H1 (cell line): Measurements from ENCODE around the gene SGPP2. TPM values are rescaled to one million over a fixed set of nuclear protein-coding genes. Genes with fewer than 3 reads are reported as not detected.

ENCODE experiments used
- BACH1 ChIP-seq: IDR thresholded peaks from 2 replicates; pipeline ENCODE4 v1.6.1; 2012; ENCODE audit warnings: low read length, improper control_type of control experiment
- EP300 ChIP-seq, 2 experiments: IDR thresholded peaks; 1 replicate in 1 of 2; 2 replicates in 1 of 2; pipeline ENCODE4 v1.6.1; 2011 to 2012; ENCODE audit warnings: low read depth in 2 of 2, low read length in 2 of 2, mild to moderate bottlenecking in 2 of 2, borderline replicate concordance in 1 of 2, inconsistent platforms in 1 of 2, moderate library complexity in 1 of 2
- EZH2 ChIP-seq: fragments of 200-600 bp; sonication (generic); IDR thresholded peaks from 2 replicates; pipeline ENCODE4 v1.7.1; 2012; ENCODE audit warnings: low read depth, mild to moderate bottlenecking, moderate library complexity, low read length, inconsistent platforms; ENCODE audit not compliant: severe bottlenecking
- JUND ChIP-seq: IDR thresholded peaks from 2 replicates; pipeline ENCODE4 v1.6.1; 2011; ENCODE audit warnings: mild to moderate bottlenecking, improper control_type of control experiment, low read length
- KDM4A ChIP-seq: IDR thresholded peaks from one replicate; pipeline ENCODE4 v1.7.1; 2012; ENCODE audit warnings: low read depth, mild to moderate bottlenecking, moderate library complexity, low read length, inconsistent platforms; ENCODE audit not compliant: severe bottlenecking
- POLR2A ChIP-seq, 2 experiments: IDR thresholded peaks; 1 replicate in 1 of 2; 2 replicates in 1 of 2; pipeline ENCODE4 v1.6.1; 2011; ENCODE audit warnings: low read depth in 2 of 2, low read length in 2 of 2, mild to moderate bottlenecking in 2 of 2; ENCODE audit errors: control extremely low read depth in 1 of 2
- TCF12 ChIP-seq: IDR thresholded peaks from 2 replicates; pipeline ENCODE4 v1.6.1; 2011; ENCODE audit warnings: low read depth, mild to moderate bottlenecking, low read length
- TEAD4 ChIP-seq: IDR thresholded peaks from 2 replicates; pipeline ENCODE4 v1.6.1; 2012; ENCODE audit warnings: low read depth, low read length, inconsistent platforms, mixed read lengths
- polyA plus RNA-seq, 7 experiments: library from polyadenylated mRNA; depleted of rRNA in 3 of 7; stranded (reverse) in 5 of 7; unstranded in 2 of 7; fragments of >200 nt in 5 of 7; fragments of 200-250 nt in 2 of 7; gene quantifications; 1 replicate in 5 of 7; 2 replicates in 1 of 7; 4 replicates in 1 of 7; pipeline versions ENCODE4 v1.2.1 to v1.2.3, GENCODE V29; 2011 to 2013; ENCODE audit warnings: missing spikeins in 2 of 7, mixed read lengths in 2 of 7
- total RNA-seq: library from RNA; stranded (reverse); fragmentation: NEBNext Ultra II Directional; extraction: Animal tissue kit (Norgen Biotek cat#: 25700); gene quantifications from 2 replicates; pipeline ENCODE4 v1.2.1, GENCODE V29; 2021

The SGPP2 gene
- total and polyA plus RNA-seq, 2 of the 8 experiments (the other 6 are each of a cell fraction or from before 2014, with no cell fraction given): 0.29 TPM; not detected in 1

- TF ChIP-seq BACH1 (no peak), TEAD4 (no peak), TCF12 (no peak), KDM4A (no peak), JUND (no peak), EZH2 (no peak), EP300 (IDR thresholded peaks at IDR 0.05; ENCODE audit: borderline replicate concordance in 1 of 2, low read depth in 2 of 2, low read length in 2 of 2) (no peak), POLR2A (IDR thresholded peaks at IDR 0.05; ENCODE audit: control extremely low read depth in 1 of 2, low read depth in 2 of 2, low read length in 2 of 2) (no peak)
Measured at GRCh38 chr2:222479859-222480258, 55.5 kb downstream of the SGPP2 start (continued).
